Peyer's patch (tissue), 4 donors: ENCODE data around the gene RPTOR.

ENCODE experiments used
- CTCF ChIP-seq, 6 experiments: fragments of 450-650 bp in 4 of 6; fragments of 200-600 bp in 2 of 6; sonication (generic) in 1 of 6; IDR thresholded peaks; one replicate each; pipeline ENCODE4 v1.5.1; 2017 to 2019; ENCODE audit warnings: antibody characterized with exemption in 6 of 6, mild to moderate bottlenecking in 3 of 6, moderate library complexity in 1 of 6
- POLR2A ChIP-seq, 2 donors: fragments of 450-650 bp; IDR thresholded peaks; one replicate each; pipeline ENCODE4 v1.5.1; 2017; ENCODE audit warnings: antibody characterized with exemption in 2 of 2, mild to moderate bottlenecking in 2 of 2, moderate library complexity in 2 of 2

- no peak for TF ChIP-seq CTCF (IDR thresholded peaks at IDR 0.05)
- TF ChIP-seq POLR2A (IDR thresholded peaks at IDR 0.05), result no peak
Observed at GRCh38 chr17:80905586-80906230, 361.1 kb downstream of the RPTOR start.
